Activated naive CD4-positive, alpha-beta T cell treated with Interleukin-2 at 50 U/mL for 16 hours (primary cell): ENCODE results near the gene ARMC9.
"Not testable (repeated sequence)": the region's sequence is repeated elsewhere in the genome, so short reads cannot be mapped to it uniquely, and the experiment has no call there.

Experiments used
- DNase-seq: peaks from one replicate; pipeline ENCODE4 v3.0.0-alpha.2; 2020

The ARMC9 gene

DNA sequence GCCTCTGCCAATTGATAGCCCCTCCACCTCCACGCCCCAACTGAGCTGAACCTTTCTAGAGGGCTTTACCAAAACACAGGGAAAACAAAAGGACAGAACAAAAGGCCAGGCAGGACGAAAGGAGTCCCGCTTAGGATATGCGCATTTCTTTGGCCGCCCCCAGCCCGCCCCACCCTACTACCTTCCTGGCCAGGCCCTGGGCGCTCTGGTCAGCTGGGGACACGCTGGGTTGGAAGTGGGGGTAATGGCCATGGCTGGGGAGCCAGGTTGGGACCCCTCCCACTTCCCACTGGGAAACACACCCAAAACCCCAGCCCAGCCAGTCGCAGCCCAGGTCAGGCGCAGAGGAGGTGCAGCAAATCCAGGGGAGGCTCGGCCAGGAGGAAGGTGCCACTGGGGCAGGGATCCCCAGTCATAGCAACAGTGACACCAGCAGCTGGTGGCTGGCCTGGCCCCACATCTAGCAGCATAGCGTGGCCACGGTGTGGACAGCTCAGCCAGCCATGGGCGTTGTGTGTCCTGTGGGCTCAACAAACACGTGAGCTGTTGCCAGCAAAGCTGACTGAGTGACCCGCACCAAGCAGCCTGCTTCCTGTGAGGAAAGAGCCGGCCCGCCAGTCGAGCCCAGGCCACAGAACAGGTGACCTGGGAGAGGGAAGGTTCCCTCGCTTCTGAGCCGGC, 172.5 kb downstream of the ARMC9 start:
- DNase-seq: no peak

- DNase-seq: no peak
These were observed 173.1 kb downstream of the ARMC9 start for GRCh38 chr2:231371430-231372054.

DNA sequence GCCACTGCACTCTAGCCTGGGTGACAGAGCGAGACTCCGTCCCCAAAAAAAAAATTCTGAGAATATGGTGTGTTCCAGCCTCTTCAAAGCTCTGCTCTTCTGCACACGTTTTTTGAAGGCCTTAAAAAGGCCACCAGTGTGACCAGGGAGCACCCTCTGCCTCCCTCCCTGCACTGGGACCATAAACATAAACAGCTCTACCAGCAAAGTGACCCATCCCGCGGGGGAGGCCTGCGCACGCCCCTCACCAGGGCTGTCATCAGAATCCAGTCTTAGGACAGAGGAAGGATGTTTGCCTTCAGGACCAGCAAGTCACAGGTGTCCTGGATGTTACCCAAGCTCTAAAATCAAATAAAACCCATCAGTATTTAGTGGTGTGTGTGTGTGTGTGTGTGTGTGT, 173.9 kb downstream of the ARMC9 start:
- no peak for DNase-seq

GRCh38 chr2:231373184-231373583, 174.8 kb downstream of the ARMC9 start:
- DNase-seq: no peak

- DNase-seq: no peak
These were observed 175.4 kb downstream of the ARMC9 start for GRCh38 chr2:231373786-231374349.

DNA sequence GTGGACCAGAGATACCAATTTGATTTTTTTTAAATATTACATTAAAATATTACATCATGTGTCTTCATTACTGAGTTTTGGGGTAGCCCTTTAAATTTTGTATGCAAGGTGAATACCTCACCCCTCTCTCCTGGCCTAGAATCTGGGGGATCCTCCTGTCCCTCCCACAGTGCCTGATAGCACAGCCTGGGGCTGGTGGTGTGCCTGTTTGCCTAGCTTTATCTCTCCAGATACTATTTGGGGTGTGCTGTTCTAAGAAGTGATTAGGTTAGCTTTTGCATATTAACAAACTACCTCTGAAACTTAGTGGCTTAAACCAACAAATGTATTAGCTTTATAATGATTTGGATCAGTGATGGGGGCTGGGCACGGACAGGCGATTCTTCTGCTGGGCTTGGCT, 176.3 kb downstream of the ARMC9 start:
- DNase-seq: no peak

DNA sequence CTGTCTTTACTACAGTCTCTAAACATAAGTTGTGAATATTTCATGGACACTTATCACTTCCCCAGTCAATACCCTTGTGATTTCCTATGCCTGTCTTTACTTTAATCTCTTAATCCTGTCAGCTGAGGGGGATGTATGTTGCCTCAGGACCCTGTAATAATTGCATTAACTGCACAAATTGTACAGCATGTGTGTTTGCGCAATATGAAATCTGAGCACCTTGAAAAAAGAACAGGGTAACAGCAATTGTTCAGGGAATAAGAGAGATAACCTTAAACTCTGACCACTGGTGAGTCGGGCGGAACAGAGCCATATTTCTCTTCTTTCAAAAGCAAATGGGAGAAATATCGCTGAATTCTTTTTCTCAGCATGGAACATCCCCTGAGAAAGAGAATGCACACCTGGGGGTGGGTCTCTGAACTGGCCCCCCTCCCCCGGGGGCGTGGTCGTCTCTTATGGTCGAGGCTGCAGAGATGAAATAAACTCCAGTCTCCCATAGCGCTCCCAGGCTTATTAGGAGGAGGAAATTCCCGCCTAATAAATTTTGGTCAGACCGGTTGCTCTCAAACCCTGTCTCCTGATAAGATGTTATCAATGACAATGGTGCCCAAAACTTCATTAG, 177.7 kb downstream of the ARMC9 start:
- DNase-seq: not testable (repeated sequence)

- no peak for DNase-seq
These were observed 178.4 kb downstream of the ARMC9 start for GRCh38 chr2:231376857-231377256.

- no peak for DNase-seq
These were observed 179.7 kb downstream of the ARMC9 start for GRCh38 chr2:231378026-231378722.

DNA sequence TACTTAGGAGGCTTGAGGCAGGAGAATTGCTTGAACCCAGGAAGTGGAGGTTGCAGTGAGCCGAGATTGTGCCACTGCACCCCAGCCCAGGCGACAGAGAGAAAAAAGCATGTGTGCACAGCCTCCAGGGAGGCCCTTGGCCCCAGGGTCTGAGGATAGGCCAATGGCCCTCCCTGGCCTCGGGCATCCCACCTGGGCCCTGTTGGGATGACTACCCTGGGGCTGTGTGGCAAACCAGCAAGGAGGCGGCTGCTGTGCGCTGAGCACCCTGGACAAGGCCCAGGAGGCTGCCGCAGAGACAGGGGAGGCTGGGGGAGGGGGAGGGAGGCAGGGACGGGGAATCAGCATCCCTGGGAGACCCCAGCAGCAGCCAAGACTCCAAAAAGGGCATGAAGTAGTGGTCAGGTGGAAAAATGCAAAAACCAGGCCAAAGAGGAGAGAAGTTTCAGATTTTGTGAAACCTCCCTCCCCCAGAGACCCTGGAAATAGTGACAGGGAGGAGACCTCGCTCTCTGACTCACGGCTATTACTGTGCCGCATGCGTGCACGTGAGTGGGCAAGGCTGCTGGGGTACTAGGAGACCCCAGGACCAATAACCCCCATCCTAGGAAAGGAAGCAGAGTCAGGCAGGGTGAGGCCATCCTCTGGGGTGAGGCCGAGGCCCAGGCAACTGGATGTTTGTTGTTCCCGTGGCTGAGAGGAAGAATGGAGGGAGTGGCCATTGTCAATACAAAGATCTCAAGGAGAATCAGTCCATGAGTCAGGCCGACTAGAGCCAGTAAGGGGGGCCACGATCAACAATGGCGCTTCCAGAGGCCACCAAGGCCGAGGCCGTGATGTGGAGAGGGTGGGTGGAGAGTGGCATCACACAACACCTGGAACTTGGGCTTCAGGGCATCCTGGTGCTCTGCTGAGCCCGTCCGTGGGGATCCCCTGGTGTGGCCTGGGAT, 181.1 kb downstream of the ARMC9 start:
- no peak for DNase-seq

- DNase-seq: no peak
These were observed 181.9 kb downstream of the ARMC9 start for GRCh38 chr2:231380307-231380706.

DNA sequence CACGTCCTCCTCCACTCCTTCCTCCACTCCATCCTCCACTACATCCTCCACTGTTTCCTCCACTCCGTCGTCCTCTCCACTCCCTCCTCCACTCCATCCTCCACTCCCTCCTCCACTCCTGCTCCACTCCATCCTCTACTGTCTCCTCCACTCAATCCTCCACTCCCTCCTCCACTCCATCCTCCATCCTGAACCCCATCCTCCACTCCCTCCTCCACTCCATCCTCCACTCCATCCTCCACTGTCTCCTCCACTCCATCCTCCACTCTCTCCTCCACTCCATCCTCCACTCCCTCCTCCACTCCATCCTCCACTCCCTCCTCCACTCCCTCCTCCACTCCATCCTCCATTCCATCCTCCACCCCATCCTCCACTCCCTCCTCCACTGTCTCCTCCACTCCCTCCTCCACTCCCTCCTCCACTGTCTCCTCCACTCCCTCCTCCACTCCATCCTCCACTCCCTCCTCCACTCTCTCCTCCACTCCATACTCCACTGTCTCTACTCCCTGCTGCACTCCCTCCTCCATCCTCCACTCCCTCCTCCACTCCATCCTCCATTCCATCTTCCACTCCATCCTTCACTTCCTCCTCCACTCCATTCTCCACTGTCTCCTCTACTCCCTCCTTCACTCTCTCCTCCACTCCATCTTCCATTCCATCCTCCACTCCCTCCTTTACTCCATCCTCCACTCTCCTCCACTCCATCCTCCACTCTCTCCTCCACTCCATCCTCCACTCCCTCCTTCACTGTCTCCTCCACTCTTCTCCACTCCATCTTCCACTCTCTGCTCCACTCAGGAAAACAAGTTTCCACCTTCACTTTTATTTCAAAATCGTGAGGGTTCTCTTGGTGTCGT, 182.8 kb downstream of the ARMC9 start:
- DNase-seq: no peak

DNA sequence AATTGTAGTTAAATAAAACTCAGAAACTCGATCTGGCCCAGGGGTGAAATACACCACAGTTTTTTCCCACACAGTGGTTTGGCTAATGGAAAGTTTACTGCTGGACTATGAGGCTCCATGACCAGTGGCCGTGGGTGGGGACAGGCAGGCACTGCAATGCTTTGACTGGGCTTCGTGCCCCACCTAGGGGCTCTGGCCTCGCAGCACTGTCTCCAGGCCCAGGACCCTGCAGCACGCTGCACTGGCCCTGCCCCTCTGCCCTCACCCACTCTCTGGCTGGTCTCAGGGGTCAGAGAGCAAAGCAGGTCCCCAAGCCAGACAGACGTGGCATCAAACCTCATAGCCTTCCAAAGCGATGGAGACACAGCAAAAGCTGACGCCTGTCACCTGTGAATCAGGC, 183.7 kb downstream of the ARMC9 start:
- DNase-seq: no peak

DNA sequence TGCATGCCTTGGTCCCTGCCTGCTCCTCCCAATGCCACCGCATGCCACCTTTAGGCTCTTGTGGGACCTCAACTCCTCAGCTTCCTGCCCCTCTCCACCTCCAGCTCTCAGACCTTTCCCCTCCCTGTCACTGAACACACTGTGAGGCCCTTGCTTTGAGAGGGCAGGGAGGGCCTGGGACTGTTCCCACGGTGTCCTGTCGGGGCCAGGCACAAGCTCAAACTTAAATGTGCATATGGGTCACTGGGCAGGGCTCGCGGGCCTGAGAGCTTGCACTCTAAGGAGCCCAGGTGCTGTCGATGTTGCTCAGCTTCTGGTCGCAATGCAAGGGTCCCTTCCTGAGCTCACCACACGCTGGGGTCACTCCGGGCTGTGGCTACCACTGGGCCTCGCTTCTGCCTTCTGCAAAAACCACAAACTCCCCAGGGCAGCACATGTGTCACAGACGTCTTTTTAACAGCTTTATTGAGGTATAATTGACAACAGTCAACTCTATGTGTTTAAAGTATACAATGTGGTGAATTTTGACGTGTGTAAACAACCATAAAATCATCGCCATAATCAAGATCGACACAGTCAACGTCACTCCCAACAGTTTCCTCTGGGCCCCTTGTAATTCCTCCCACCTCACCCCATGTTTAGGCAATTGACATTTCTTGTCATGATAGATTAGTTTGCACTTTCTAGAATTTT, 185.1 kb downstream of the ARMC9 start:
- no peak for DNase-seq

GRCh38 chr2:231384109-231384435, 185.6 kb downstream of the ARMC9 start:
- no peak for DNase-seq

GRCh38 chr2:231384970-231385369, 186.5 kb downstream of the ARMC9 start:
- no peak for DNase-seq

- DNase-seq: no peak
These were observed 187.0 kb downstream of the ARMC9 start for GRCh38 chr2:231385429-231385828.

- DNase-seq: no peak
These were observed 188.0 kb downstream of the ARMC9 start for GRCh38 chr2:231386446-231386845.

DNA sequence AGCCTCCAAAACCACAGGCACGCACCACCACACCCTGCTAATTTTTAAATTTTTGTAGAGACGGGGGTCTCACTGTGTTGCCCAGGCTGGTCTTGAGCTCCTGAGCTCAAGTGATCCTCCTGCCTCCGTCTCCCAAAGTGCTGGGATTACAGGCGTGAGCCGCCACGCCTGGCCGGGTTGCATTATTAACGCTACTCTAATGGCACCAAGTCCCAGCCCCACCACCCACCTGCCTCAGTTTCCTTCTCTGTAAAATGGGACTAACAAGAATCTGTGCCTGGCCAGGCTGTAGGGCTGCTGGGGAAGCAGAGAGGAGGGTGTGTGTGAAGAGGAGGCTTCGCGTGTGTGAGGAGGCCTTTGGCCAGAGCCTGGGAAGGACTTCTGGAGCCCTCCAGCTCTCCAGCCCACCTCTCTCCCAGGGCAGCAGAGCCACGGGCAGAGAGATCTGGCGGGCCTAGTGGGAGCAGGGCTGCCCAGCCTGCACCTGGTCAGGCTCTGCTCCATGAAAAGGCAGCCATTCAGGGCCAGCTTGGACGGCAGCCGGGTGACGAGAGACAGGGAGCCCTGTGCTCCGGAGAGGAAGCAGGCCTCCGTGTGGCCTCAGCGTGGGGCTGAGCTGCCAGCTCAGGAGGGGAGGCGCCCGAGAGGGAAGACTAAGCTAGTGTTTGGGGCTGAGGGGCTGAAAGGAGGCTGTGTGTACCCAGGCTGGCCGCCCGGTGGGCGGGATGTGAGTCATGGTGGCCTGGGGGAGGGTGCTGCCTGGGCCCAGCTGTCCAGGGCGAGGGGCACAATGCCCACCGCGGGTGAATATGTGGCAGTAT, 189.7 kb downstream of the ARMC9 start:
- DNase-seq: no peak
